ENCODE data around the gene WDR7.

WDR7 gene

GRCh38 chr18:57083485-57083884, 432.3 kb downstream of the WDR7 start:
- Histone ChIP-seq H3K9ac (ENCODE audit: low read depth in 1 of 2, low read length in 2 of 2) (no peak overlapping the region), H3K4me3 (ENCODE audit: low read depth in 1 of 2, low read length in 2 of 2) (no peak overlapping the region), H3K27me3 (ENCODE audit: control insufficient read depth in 1 of 2, insufficient read depth in 2 of 2, low read length in 2 of 2) (no peaks in the 10 kb centered on the region), H3K9me3 (ENCODE audit: control insufficient read depth in 1 of 2, low read length in 2 of 2) (peaks cover 0 to 2% of the 10 kb centered on the region in 2 donors), H3K36me3 (ENCODE audit: control insufficient read depth in 1 of 2, insufficient read depth in 2 of 2, low read length in 2 of 2) (no peaks in the 10 kb centered on the region), H3K27ac (ENCODE audit: low read depth, low read length) (no peak overlapping the region), H3K4me1 (ENCODE audit: control insufficient read depth in 1 of 2, insufficient read depth in 2 of 2, low read length in 2 of 2) (peaks cover 0 to 4% of the 10 kb centered on the region in 2 donors)

- H3K27me3 ChIP-seq (ENCODE audit: control insufficient read depth in 1 of 2, insufficient read depth in 2 of 2, low read length in 2 of 2) = no peaks in the 10 kb centered on the region
Observed at GRCh38 chr18:57084331-57085271, 433.4 kb downstream of the WDR7 start.

GRCh38 chr18:57085371-57085770, 434.2 kb downstream of the WDR7 start:
- Histone ChIP-seq H3K4me1 (ENCODE audit: control insufficient read depth in 1 of 2, insufficient read depth in 2 of 2, low read length in 2 of 2) (peaks cover 0 to 4% of the 10 kb centered on the region in 2 donors), H3K9ac (ENCODE audit: low read depth in 1 of 2, low read length in 2 of 2) (no peak overlapping the region), H3K27me3 (ENCODE audit: control insufficient read depth in 1 of 2, insufficient read depth in 2 of 2, low read length in 2 of 2) (no peaks in the 10 kb centered on the region), H3K9me3 (ENCODE audit: control insufficient read depth in 1 of 2, low read length in 2 of 2) (peaks cover 0 to 2% of the 10 kb centered on the region in 2 donors), H3K4me3 (ENCODE audit: low read depth in 1 of 2, low read length in 2 of 2) (no peak overlapping the region), H3K27ac (ENCODE audit: low read depth, low read length) (no peak overlapping the region), H3K36me3 (ENCODE audit: control insufficient read depth in 1 of 2, insufficient read depth in 2 of 2, low read length in 2 of 2) (no peaks in the 10 kb centered on the region)

More at GRCh38 chr18:57084331-57085271, 433.4 kb downstream of the WDR7 start:
- Histone ChIP-seq H3K4me3 (ENCODE audit: low read depth in 1 of 2, low read length in 2 of 2) (no peak overlapping the region), H3K4me1 (ENCODE audit: control insufficient read depth in 1 of 2, insufficient read depth in 2 of 2, low read length in 2 of 2) (peaks cover 0 to 4% of the 10 kb centered on the region in 2 donors), H3K9me3 (ENCODE audit: control insufficient read depth in 1 of 2, low read length in 2 of 2) (peaks cover 0 to 2% of the 10 kb centered on the region in 2 donors), H3K27ac (ENCODE audit: low read depth, low read length) (no peak overlapping the region), H3K9ac (ENCODE audit: low read depth in 1 of 2, low read length in 2 of 2) (no peak overlapping the region), H3K36me3 (ENCODE audit: control insufficient read depth in 1 of 2, insufficient read depth in 2 of 2, low read length in 2 of 2) (no peaks in the 10 kb centered on the region)

- Histone ChIP-seq H3K27me3 (ENCODE audit: control insufficient read depth in 1 of 2, insufficient read depth in 2 of 2, low read length in 2 of 2) (no peaks in the 10 kb centered on the region), H3K9me3 (ENCODE audit: control insufficient read depth in 1 of 2, low read length in 2 of 2) (peaks cover 0 to 2% of the 10 kb centered on the region in 2 donors), H3K27ac (ENCODE audit: low read depth, low read length) (no peak overlapping the region), H3K9ac (ENCODE audit: low read depth in 1 of 2, low read length in 2 of 2) (no peak overlapping the region), H3K36me3 (ENCODE audit: control insufficient read depth in 1 of 2, insufficient read depth in 2 of 2, low read length in 2 of 2) (no peaks in the 10 kb centered on the region), H3K4me3 (ENCODE audit: low read depth in 1 of 2, low read length in 2 of 2) (no peak overlapping the region), H3K4me1 (ENCODE audit: control insufficient read depth in 1 of 2, insufficient read depth in 2 of 2, low read length in 2 of 2) (peaks cover 0 to 4% of the 10 kb centered on the region in 2 donors)
Observed at GRCh38 chr18:57086163-57086562, 435.0 kb downstream of the WDR7 start.
